ENCODE data around the gene PRKCD. TPM values are rescaled to one million over a fixed set of nuclear protein-coding genes. Genes with fewer than 3 reads are reported as not detected.

Gene PRKCD
- total RNA-seq, 1 donor from 2014 or later = 9.9 TPM

DNA sequence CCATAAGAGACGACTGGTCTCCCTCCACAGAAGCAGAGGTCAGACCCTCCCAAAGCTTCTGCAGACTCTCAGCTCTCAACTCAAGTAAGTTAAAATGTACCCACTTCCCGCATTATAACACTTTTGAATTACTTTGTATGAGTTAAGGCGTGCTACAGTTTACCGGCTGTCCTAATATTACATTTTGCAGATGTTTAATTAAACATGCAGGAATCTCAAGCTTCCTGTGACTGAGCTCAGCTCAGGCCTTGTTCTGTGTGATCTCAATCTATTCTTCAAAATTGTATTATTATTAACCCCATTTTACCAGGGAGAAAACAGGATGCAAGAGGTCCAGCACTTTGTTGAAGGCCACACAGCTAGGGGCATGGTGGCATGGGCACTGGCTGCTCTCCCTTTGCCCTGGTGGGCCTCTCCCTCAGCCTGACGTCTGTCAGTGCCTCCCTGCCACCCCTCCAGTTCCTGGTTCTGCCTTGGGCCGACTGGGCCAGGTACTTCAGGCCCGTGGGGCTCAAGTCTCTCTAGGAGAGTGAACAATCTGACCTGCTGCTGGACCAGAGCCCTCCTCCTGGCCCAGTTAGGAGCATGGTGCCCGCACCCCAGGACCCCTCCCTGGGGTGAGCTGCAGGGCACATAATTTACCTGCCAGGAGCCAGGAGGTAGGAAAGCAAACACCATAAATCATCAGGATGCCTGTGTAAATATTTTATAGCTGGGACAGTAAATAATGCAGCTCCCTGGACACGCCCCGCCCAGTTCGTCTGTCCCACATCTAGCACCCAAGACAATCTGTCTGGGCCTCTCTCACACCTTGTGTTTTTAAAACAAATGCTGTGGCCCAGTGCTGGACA, 15.9 kb upstream of the PRKCD start:
- no peak for DNase-seq (ENCODE audit: low spot score)
- TF ChIP-seq, protein P1, sequence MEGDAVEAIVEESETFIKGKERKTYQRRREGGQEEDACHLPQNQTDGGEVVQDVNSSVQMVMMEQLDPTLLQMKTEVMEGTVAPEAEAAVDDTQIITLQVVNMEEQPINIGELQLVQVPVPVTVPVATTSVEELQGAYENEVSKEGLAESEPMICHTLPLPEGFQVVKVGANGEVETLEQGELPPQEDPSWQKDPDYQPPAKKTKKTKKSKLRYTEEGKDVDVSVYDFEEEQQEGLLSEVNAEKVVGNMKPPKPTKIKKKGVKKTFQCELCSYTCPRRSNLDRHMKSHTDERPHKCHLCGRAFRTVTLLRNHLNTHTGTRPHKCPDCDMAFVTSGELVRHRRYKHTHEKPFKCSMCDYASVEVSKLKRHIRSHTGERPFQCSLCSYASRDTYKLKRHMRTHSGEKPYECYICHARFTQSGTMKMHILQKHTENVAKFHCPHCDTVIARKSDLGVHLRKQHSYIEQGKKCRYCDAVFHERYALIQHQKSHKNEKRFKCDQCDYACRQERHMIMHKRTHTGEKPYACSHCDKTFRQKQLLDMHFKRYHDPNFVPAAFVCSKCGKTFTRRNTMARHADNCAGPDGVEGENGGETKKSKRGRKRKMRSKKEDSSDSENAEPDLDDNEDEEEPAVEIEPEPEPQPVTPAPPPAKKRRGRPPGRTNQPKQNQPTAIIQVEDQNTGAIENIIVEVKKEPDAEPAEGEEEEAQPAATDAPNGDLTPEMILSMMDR (IDR thresholded peaks at IDR 0.05; ENCODE audit: unreplicated experiment) = no peak
- H3K27ac Mint-ChIP-seq (ENCODE audit: unreplicated experiment) = no peak overlapping the region
- H3K9me3 Mint-ChIP-seq (ENCODE audit: unreplicated experiment) = no peaks in the 10 kb centered on the region
- peaks cover 10% of the 10 kb centered on the region for H3K27me3 Mint-ChIP-seq (ENCODE audit: unreplicated experiment)
- H3K36me3 Mint-ChIP-seq (ENCODE audit: low read depth, unreplicated experiment) = no peaks in the 10 kb centered on the region
- no peak overlapping the region for H3K4me3 Mint-ChIP-seq (ENCODE audit: unreplicated experiment)
- H3K4me1 Mint-ChIP-seq (ENCODE audit: unreplicated experiment) = no peaks in the 10 kb centered on the region

DNA sequence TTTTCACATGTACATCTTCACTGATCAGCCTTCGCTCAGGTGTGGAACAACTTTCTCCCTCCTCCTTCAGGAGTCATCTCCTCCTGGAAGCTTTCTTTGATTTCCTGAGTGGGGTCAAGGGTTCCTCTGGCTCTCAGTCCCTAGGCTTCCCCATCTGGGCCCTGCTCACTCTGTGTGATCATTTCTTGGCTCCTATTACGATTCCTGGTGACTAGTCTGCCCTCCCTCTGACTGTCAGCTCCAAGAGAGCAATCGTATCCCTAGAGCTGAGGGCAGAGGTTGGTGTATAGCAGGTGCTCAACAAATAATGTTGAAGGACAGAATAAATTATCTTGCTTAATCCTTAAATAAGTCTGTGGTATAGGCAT, 15.3 kb upstream of the PRKCD start:
- H3K27me3 Mint-ChIP-seq (ENCODE audit: unreplicated experiment) = peaks cover 4% of the 10 kb centered on the region
- TF ChIP-seq, protein P1 (IDR thresholded peaks at IDR 0.05; ENCODE audit: unreplicated experiment) = no peak
- H3K27ac Mint-ChIP-seq (ENCODE audit: unreplicated experiment) = no peak overlapping the region

DNA sequence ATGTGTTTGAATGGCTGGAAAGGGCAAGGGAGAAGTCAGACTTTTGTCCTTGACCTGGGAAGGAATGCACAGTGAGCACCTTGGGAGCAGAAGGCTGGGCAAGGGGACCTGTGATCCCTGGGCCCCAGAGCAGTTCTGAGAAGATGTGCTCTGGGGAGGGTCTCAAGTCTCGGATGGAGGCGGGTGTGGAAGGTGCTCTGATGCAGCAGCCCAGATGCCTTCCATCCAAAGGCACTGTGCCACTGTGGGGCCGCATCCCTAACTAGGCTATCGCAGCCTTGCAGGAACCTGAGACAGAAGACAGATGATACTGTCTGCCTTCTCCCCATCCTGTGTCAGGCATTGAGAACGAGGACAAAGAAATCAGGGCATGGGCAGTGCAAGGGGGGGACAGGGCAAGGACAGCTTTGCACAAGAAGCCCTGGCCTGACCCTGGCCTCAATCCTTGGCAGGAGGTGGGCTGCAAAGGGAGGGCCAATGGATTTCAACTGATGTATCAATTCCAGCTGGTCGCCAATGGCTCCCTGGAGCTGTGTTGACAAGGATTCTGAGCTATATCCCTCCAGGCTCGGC, 14.6 kb upstream of the PRKCD start:
- H3K9me3 Mint-ChIP-seq (ENCODE audit: unreplicated experiment) = no peaks in the 10 kb centered on the region
- no peak overlapping the region for H3K27ac Mint-ChIP-seq (ENCODE audit: unreplicated experiment)
- H3K4me1 Mint-ChIP-seq (ENCODE audit: unreplicated experiment) = no peaks in the 10 kb centered on the region
- H3K4me3 Mint-ChIP-seq (ENCODE audit: unreplicated experiment) = no peak overlapping the region
- peaks cover 4% of the 10 kb centered on the region for H3K27me3 Mint-ChIP-seq (ENCODE audit: unreplicated experiment)
- H3K36me3 Mint-ChIP-seq (ENCODE audit: low read depth, unreplicated experiment) = peaks cover 3% of the 10 kb centered on the region
- TF ChIP-seq, protein P1 (IDR thresholded peaks at IDR 0.05; ENCODE audit: unreplicated experiment) = no peak
- DNase-seq (ENCODE audit: low spot score) = no peak

More for the DNA sequence above, 15.3 kb upstream of the PRKCD start:
- H3K36me3 Mint-ChIP-seq (ENCODE audit: low read depth, unreplicated experiment) = peaks cover under 1% of the 10 kb centered on the region
- H3K4me1 Mint-ChIP-seq (ENCODE audit: unreplicated experiment) = no peaks in the 10 kb centered on the region
- DNase-seq (ENCODE audit: low spot score) = no peak
- H3K4me3 Mint-ChIP-seq (ENCODE audit: unreplicated experiment) = no peak overlapping the region
- no peaks in the 10 kb centered on the region for H3K9me3 Mint-ChIP-seq (ENCODE audit: unreplicated experiment)

DNA sequence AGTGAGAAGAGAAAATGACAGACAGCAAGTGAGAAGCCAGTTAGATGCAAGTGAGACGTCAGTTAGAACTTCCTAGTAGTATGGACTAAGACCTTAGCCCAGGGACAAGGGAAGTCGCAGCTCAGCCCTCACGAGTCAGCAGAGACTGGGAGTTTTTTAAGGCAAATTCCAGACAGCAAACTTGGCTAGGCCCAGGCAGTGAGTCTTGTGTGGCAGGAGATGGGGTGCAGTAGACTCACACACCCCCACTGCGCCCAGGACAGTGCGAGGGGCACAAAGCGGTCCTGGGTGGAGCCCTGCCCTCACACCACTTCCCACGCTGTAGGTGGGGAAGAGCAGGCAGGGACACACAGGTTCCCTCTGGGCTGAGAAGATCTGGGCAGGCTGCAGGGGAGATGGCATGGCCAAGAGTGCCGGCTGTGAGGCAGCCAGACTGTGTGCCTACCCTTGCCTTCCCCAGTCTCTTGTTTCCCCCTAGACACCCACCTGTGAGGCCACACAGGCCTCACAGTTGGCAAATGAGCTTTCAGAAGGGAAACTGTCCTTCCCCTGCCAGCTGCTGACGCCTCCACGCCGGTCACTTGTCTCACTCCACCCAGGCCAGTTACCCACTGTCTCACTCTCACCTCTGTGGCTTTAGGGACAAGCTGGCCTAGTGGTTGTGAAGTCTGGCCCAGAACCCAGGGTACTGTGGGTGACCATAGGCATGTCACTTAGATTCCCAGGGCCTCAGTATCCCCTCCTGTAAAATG, 13.7 kb upstream of the PRKCD start:
- DNase-seq (ENCODE audit: low spot score) = no peak
- peaks cover 4% of the 10 kb centered on the region for H3K27me3 Mint-ChIP-seq (ENCODE audit: unreplicated experiment)
- no peaks in the 10 kb centered on the region for H3K9me3 Mint-ChIP-seq (ENCODE audit: unreplicated experiment)
- no peak overlapping the region for H3K27ac Mint-ChIP-seq (ENCODE audit: unreplicated experiment)
- TF ChIP-seq, protein P1 (IDR thresholded peaks at IDR 0.05; ENCODE audit: unreplicated experiment) = no peak
- H3K4me1 Mint-ChIP-seq (ENCODE audit: unreplicated experiment) = no peaks in the 10 kb centered on the region
- no peak overlapping the region for H3K4me3 Mint-ChIP-seq (ENCODE audit: unreplicated experiment)
- peaks cover 3% of the 10 kb centered on the region for H3K36me3 Mint-ChIP-seq (ENCODE audit: low read depth, unreplicated experiment)

All from endothelial cell (in vitro differentiated cells).